NCI-H1417 (cell line): Measurements from ENCODE around the gene EXD3.

Source experiments
- DNase-seq, 3 experiments: peaks; one replicate each; lab custom pipeline; 2025; lab: John Stamatoyannopoulos, UW

Gene EXD3

GRCh38 chr9:137294681-137295237 lies 128.2 kb downstream of the EXD3 start:
- DNase-seq: peak in 2 of 3 experiments; percentile 58 to 71

DNA sequence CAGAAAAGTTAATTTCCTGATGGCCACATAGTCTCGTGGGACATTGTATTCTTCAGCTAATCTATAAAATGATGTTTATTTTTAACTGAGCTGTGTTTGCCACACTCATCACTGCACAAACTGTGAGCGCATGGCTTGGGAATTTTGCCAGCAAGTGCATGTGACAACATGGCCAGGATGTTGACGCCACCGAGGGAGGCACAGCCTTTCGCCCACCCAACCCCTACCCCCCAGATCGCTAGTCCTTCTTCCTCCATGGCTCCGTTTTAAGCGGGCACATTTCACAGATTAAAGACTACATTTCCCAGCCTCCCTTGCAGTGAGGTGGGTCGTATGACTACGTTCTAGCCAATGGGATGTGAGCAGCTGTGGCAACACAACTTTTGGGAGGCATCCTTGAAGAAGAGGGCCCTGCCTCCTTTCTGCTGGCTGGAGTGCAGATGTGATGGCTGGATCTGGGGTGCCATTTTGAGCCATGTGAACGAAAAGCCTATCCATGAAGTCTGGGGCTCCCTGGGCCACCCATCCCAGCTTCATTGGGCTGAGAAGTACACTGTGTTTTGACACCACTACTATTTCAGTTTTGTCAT lies 128.8 kb downstream of the EXD3 start:
- DNase-seq: peak in 2 of 3 experiments; percentile 52 to 64

DNA sequence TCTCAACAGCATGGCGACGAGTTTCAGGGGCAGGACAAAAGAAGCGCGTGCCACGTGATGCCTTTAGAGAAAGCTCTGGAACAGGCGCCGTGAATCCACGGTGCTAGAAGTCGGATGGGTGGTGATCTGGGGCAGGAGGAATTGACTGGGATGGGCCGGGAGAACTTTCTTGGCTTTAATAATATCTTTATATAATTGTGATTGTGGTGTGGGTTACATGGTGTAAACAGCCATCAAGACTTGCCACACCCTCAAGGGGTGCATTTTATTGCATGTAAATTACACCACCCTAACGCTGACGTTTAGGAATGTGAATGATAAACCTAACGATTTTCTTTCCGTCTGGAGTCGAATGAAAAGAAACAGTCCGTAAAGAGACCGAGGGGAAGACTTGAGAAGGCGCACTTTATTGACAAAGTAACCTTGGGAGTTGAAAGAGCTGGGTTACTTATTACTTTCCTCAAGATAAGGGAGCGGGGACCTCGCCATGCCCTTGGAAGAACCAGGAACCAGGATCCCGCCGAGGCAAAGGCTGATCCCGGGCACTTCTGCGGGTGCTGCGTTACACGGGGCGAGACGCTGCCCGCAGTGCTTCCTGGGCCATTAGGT lies 129.4 kb downstream of the EXD3 start:
- DNase-seq: no peak

DNA sequence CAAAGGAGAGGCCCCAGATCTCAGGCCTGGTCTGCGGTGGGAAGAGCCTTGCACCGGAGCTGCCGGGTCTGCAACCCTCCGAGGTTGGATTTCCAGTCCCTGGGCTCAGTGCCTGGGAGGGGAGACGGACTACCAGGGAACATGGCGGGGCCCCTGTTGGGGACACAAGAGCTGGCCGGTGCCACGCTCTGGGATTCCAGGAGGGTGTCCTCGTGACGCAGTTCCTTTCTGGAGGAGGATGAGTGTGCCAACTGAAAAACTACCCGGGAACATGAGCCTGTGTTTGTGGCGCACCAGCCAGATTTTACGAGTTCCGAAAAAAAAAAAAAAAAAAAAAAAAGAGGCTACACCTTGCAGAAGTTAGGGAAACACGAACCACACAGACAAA lies 129.9 kb downstream of the EXD3 start:
- no peak for DNase-seq

DNA sequence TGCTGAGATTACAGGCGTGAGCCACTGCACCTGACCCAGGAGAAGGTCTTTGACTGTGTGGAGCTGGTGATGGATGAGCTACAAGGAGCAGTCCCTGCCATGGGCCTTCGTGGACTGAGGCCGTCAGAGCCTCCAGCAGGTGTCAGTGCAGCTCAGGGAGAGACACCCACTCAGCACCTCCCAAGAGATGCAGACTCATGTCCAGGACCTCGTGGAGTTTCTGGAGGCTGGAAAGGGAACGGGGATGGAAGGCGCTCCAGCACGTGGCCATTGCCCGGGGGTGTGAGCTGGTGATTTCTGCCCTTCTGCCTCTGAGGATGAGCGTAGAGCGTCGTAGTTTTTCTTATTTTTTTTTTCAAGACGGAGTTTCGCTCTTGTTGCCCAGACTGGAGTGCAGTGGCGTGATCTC lies 136.0 kb downstream of the EXD3 start:
- peak; percentile 37 to 71 (median 40) for DNase-seq

GRCh38 chr9:137281345-137282116 lies 141.4 kb downstream of the EXD3 start:
- DNase-seq: no peak

GRCh38 chr9:137280474-137281344 lies 142.3 kb downstream of the EXD3 start:
- no peak for DNase-seq

GRCh38 chr9:137279741-137280473 lies 143.1 kb downstream of the EXD3 start:
- no peak for DNase-seq

- DNase-seq: no peak
These were observed 143.9 kb downstream of the EXD3 start for GRCh38 chr9:137278721-137279711.

GRCh38 chr9:137278061-137278701 lies 144.8 kb downstream of the EXD3 start:
- DNase-seq: no peak

DNA sequence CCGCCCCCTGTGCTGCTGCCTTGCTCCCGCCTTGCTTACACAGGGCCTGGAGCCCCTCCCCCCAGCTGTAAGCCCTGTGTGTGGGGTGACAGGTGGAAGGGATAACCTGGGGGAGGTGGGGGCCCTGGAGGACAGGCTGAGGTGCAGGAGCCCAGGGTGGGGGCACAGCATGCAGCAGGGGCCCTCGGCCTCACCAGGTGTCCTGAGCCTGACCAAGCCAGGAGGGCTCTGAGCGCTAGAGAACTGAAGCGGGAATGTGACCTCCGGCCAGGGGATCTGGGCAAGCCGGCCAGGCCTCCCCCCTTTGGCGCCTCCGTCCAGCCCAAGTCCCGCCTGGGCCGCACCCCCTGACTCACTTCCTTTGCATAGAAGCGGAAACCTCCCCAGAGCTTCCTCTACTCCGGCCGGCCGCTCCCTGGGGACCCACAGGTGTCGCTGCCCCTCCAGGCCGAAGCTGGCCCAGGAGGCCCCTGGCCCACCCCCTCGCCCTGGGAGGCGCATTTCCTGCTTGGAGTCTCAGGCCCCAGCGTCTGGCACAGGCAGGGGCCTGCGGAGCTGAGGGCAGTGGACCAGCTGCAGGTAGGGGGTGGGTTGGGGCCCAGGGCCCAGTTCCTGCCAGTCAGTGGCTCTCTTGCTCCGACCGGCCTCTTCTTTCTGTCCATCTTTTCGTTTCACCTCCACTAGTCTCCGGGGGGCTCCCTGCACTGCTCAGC lies 145.5 kb downstream of the EXD3 start, which contains the start of gene TOR4A:
Gene TOR4A (plus strand): TSS at position 398 of the 713 bp plus-strand sequence. CDS start 964 bp downstream, outside the sequence.
- DNase-seq: no peak

DNA sequence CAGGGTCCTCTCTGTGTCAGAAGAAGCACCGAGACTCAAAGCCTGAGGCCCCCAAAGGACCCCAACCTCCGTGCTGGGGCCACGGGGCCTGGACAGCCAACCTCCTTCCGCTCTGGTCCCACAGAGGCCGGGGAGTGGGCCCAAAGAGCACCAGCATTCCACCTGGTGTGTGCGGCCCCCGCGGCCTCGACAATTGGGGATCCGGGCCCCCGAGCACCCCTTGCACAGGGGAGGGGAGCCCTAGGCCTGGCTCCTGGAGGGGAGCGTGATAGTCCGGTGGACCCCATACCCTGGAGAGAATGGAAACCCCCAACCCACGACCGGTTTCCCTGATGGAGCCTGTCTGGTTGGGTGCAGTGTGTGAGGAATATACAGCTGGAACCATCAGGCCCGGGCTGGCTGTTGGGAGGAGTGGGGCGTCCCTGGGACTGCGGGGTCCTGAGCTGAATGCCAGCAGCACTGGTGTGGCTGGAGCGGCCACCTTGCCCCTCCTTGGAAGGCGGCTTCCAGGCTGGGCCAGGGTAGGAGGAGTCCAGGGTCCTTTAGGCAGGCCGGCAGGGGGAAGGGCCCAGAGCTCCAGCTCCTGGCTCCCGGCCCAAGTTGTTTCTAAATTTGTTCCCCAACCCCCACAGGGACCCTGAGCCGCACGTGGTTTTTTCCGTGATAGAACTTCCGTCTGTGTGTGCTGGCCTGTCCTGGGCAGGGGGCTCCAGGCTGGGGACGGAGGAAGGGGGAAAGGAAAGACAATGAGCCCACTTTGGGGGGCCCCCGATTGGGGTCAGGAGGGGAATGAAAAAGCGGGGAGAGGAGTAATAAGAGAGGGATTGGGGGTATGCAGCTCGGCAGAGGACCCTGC lies 146.3 kb downstream of the EXD3 start:
- DNase-seq: no peak

DNA sequence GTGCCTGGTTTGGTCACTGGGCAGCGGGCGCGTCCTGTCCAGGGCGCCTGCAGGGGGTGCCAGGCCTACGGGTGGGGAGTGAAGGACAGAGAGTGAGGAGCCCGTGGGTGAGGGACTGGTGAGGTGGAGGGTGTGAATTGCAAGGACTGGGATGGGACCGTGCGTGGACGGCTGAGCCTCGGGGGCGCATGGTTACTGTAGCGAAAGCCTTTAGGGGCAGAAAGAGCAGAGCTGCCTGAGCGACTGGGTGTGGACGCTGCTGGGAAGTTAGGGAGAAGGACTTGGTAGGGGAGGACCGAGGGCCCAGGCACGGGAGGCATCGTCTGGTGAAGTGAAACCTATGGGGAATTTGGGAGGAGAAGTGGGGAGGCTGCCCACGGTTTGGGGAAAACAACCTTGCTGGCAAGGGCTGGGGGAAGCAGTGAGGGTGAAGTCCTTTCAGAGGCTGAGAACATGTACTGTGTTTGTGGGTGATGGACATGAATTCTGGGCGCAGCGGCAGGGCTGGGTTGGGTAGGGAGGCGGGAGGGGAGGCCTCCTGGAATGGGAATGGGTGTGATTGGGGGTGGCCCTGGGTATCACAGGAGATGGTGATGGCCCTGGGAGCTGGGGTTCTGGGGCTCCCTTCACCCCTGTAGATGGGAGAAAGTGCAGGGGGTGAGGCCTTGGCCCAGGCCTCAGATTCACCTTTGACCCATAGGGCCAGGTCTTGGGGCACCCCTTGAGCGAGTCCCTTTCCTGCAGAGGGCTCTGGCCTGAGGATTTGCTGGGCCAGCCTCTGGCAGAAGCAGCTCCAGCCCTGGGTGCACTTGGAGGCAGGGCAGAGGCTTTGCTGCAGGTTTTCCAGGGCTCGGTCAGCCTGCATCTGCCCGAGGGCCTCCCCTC lies 147.1 kb downstream of the EXD3 start:
- DNase-seq: no peak

- DNase-seq: no peak
These were observed 147.8 kb downstream of the EXD3 start for GRCh38 chr9:137275203-137275587.

GRCh38 chr9:137273611-137274320 lies 149.2 kb downstream of the EXD3 start:
- DNase-seq: peak; percentile 8 to 85 (median 74)

- DNase-seq: peak; percentile 4 to 67 (median 51)
These were observed 149.9 kb downstream of the EXD3 start for GRCh38 chr9:137273095-137273490.
